Natural killer cell (primary cell): ENCODE results near the gene NT5DC1. TPM values are rescaled to one million over a fixed set of nuclear protein-coding genes. Genes with fewer than 3 reads are reported as not detected.

Experiments used
- ATAC-seq, 3 donors: fragments of 150-1000 bp in 2 of 3; fragments of 200-7000 bp in 1 of 3; cut with Tn5 transposase; 1 replicate in 1 of 3; 2 replicates in 2 of 3; pipeline ENCODE4 v1.10.0; 2021; ENCODE audit warnings: mild to moderate bottlenecking in 2 of 3, moderate library complexity in 2 of 3
- DNase-seq, 2 donors: peaks; one replicate each; pipeline versions ENCODE4 v3.0.0 to v3.0.0-alpha.2; 2013 to 2021; ENCODE audit warnings: mixed read lengths in 1 of 2
- H3K27ac ChIP-seq: one replicate; pipeline ENCODE4 v1.5.1; 2013; ENCODE audit warnings: mild to moderate bottlenecking, low read length
- H3K27me3 ChIP-seq: one replicate; pipeline ENCODE4 v1.6.1; 2013; ENCODE audit warnings: low read length; ENCODE audit not compliant: control insufficient read depth, insufficient read depth
- H3K36me3 ChIP-seq: one replicate; pipeline ENCODE4 v1.6.1; 2013; ENCODE audit warnings: low read length; ENCODE audit not compliant: control insufficient read depth, insufficient read depth
- H3K4me1 ChIP-seq: one replicate; pipeline ENCODE4 v1.6.1; 2013; ENCODE audit warnings: low read length; ENCODE audit not compliant: control insufficient read depth, insufficient read depth
- H3K4me3 ChIP-seq: one replicate; pipeline ENCODE4 v1.5.1; 2013; ENCODE audit warnings: low read length
- H3K9me3 ChIP-seq: one replicate; pipeline ENCODE4 v1.6.1; 2013; ENCODE audit warnings: low read length; ENCODE audit not compliant: control insufficient read depth, insufficient read depth
- H3K27ac Mint-ChIP-seq, 2 donors: one replicate each; pipeline ENCODE4 v1.8.0; 2022; ENCODE audit warnings: mild to moderate bottlenecking in 2 of 2, mixed read lengths in 2 of 2, moderate library complexity in 1 of 2
- H3K27me3 Mint-ChIP-seq, 2 donors: one replicate each; pipeline ENCODE4 v1.8.0; 2022; ENCODE audit warnings: low read depth in 2 of 2, mixed read lengths in 2 of 2
- H3K36me3 Mint-ChIP-seq: one replicate; pipeline ENCODE4 v1.8.0; 2022; ENCODE audit warnings: mixed read lengths
- H3K4me1 Mint-ChIP-seq, 2 donors: one replicate each; pipeline ENCODE4 v1.8.0; 2022; ENCODE audit warnings: mixed read lengths in 2 of 2
- H3K4me3 Mint-ChIP-seq: one replicate; pipeline ENCODE4 v1.8.0; 2022; ENCODE audit warnings: mild to moderate bottlenecking, moderate library complexity, mixed read lengths
- H3K9me3 Mint-ChIP-seq, 2 donors: one replicate each; pipeline ENCODE4 v1.8.0; 2022; ENCODE audit warnings: mixed read lengths in 2 of 2
- WGBS: methylation state at CpG from one replicate; pipeline ENCODE4 v1.1.7; 2013; ENCODE audit warnings: missing lambda C conversion rate; ENCODE audit not compliant: insufficient coverage; 5-methylcytosine and 5-hydroxymethylcytosine counted together
- intact Hi-C: fragments of 100-400 bp; cut with micrococcal nuclease; formaldehyde crosslinking; loops from one replicate; pipeline ENCODE4 v1.14.2; 2022
- total RNA-seq, 4 donors: library from RNA; stranded (reverse); fragments of 120-200 nt in 1 of 4; gene quantifications; one replicate each; pipeline versions ENCODE4 v1.2.3 to v1.2.4, GENCODE V29; 2013 to 2022
- TF ChIP-seq, protein P1 (sequence below): fragments of 200-600 bp; IDR thresholded peaks from one replicate; pipeline ENCODE4 v1.8.0; 2022; ENCODE audit warnings: antibody characterized with exemption

The NT5DC1 gene
- total RNA-seq, 3 donors from 2014 or later (not counting 1 experiment from before 2014, with no cell fraction given) = 19.1 to 29.4 (median 20.5) TPM

DNA sequence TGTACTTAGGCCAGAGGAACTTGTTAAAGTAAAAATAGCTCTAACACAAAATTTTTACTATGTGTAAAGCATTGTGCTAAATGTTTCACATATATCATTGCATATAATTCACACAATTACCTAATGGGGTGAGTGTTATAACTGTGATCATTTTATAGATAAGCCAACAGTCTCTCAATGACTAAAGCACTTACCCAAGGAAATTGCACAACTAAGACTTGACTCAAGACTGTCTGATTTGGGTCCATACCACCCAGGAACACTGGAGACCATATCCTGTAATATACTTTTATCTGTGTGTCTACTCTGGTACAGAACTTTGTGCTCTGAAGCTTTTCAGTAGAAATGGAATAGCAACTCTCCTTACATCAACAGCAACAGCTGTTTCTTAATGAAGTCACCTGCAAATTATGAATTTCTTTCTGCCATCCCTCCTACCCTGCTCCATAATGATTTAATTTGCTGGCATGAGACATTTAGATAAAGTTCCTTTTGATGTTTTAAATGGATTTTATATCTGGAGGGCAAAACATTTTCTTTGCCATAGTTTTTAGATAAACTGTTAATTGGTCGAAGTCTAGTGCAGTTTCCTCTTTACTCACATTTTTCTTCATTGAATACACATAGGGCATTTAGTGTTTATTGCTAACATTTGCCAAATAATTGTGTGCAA is 105.7 kb downstream of the NT5DC1 start:
- intact Hi-C loops = no loop called here
- Mint-ChIP-seq H3K9me3 (no peaks in the 10 kb centered on the region), H3K27me3 (no peaks in the 10 kb centered on the region), H3K4me1 (no peaks in the 10 kb centered on the region), H3K36me3 (no peaks in the 10 kb centered on the region), H3K4me3 (no peak overlapping the region), H3K27ac (no peak overlapping the region)
- Histone ChIP-seq H3K9me3 (no peaks in the 10 kb centered on the region), H3K36me3 (no peaks in the 10 kb centered on the region), H3K4me3 (no peak overlapping the region), H3K27me3 (no peaks in the 10 kb centered on the region), H3K4me1 (no peaks in the 10 kb centered on the region), H3K27ac (no peak overlapping the region)
- TF ChIP-seq, protein P1, sequence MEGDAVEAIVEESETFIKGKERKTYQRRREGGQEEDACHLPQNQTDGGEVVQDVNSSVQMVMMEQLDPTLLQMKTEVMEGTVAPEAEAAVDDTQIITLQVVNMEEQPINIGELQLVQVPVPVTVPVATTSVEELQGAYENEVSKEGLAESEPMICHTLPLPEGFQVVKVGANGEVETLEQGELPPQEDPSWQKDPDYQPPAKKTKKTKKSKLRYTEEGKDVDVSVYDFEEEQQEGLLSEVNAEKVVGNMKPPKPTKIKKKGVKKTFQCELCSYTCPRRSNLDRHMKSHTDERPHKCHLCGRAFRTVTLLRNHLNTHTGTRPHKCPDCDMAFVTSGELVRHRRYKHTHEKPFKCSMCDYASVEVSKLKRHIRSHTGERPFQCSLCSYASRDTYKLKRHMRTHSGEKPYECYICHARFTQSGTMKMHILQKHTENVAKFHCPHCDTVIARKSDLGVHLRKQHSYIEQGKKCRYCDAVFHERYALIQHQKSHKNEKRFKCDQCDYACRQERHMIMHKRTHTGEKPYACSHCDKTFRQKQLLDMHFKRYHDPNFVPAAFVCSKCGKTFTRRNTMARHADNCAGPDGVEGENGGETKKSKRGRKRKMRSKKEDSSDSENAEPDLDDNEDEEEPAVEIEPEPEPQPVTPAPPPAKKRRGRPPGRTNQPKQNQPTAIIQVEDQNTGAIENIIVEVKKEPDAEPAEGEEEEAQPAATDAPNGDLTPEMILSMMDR = no peak
- no CpG with 5 or more reads among the region's 1 CpG for WGBS
- ATAC-seq = peak; percentile 29 to 52 (median 38)
- DNase-seq = no peak

DNA sequence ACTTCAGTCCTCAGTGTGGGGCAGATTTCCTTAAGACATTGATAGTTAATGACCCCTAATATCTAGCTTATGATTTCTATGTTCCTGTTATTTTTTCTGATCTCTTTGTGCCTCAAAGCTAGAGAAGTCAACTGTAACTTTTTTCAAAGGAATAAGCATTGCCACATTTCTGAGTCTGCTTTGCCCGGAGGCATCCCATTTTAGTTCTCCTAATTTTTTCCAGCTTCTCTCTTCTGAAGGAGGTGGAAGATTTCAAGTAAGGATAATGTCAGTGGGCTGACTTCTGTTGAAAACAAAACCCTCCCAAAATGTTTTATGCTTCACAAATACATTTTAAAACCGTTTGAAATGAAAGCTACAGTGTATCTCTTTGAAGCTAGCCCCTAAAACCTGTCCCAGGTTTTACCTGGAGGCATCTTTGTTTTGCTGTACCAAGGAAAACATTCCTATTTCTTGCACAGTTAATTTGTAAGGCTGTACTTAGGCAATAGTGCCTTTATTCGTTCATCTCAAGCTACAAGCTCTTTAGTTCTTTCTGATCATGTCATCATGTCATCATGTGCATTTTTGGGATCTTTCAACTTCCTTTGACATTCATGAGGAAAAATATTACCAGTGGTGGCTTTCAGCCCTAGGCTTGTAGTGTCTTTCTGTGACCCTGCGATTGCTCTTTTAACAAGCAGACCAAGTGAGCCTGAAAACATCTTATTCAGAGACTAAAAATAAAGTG is 107.6 kb downstream of the NT5DC1 start:
- 87% methylated on average over 4 of the region's 4 CpGs for WGBS
- H3K4me3 Mint-ChIP-seq = no peak overlapping the region
- Histone ChIP-seq H3K4me1 (no peaks in the 10 kb centered on the region), H3K36me3 (no peaks in the 10 kb centered on the region), H3K4me3 (no peak overlapping the region), H3K9me3 (no peaks in the 10 kb centered on the region), H3K27me3 (no peaks in the 10 kb centered on the region), H3K27ac (no peak overlapping the region)
- no peaks in the 10 kb centered on the region for H3K36me3 Mint-ChIP-seq
- H3K27me3 Mint-ChIP-seq = no peaks in the 10 kb centered on the region
- H3K9me3 Mint-ChIP-seq = no peaks in the 10 kb centered on the region
- no peaks in the 10 kb centered on the region for H3K4me1 Mint-ChIP-seq
- H3K27ac Mint-ChIP-seq = no peak overlapping the region
- no peak for DNase-seq
- intact Hi-C loops = no loop called here
- no peak for ATAC-seq
- TF ChIP-seq, protein P1 = no peak

DNA sequence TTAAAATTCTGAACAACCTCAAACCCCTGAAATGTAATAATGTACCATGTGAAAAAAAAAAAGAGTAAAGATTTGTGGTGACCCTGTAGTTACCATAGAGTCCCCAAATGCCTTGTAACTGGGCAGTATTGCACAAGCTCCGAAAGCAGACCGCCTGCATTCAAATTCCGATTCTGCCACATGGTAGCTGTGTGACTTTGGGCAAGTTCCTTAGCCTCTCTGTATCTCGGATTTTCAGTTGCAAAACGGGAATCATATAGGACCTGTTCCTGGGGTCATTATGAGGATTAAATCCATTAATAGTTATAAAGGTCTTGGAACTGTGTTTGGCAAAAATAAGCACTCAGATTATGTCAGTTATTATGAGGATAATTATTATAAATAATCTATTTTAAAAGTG is 109.7 kb downstream of the NT5DC1 start:
- intact Hi-C loops = no loop called here
- Mint-ChIP-seq H3K36me3 (no peaks in the 10 kb centered on the region), H3K4me3 (no peak overlapping the region), H3K9me3 (no peaks in the 10 kb centered on the region), H3K27ac (no peak overlapping the region), H3K4me1 (no peaks in the 10 kb centered on the region), H3K27me3 (no peaks in the 10 kb centered on the region)
- WGBS = 97% methylated on average over 5 of the region's 5 CpGs
- no peak for DNase-seq
- Histone ChIP-seq H3K36me3 (no peaks in the 10 kb centered on the region), H3K4me3 (no peak overlapping the region), H3K4me1 (no peaks in the 10 kb centered on the region), H3K27me3 (no peaks in the 10 kb centered on the region), H3K9me3 (no peaks in the 10 kb centered on the region), H3K27ac (no peak overlapping the region)
- TF ChIP-seq, protein P1 = no peak
- ATAC-seq = no peak
